ENCODE measurements around the gene CEP85.

CEP85 gene

DNA sequence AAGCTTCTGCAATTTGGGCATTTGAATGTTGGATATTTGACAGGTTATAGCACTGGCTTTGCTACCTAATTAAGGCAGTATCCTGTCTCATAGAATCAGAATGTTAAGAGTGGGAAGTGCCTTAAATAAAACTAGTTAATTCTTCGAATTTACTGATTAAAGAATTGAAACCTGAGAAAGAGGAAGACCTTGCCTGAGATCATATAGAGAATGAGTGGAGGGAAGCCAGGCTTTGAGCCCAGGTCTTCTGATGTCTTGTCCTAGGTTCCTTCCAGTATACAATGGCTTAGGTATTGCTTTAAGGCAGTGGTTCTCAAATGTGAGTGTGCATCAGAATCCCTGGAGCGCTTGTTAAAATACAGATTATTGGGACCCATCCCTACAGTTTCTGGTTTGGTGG lies 25.0 kb downstream of the CEP85 start:
- no peak for DNase-seq (ENCODE audit: low read depth, low spot score)
- ChIA-PET CTCF (interaction anchor here (0.9 to 3.1 kb wide), 4 partner anchors 16 to 62 kb away, joined by 4 to 18 read pairs (median 8); partner anchors contain the start of gene CEP85), POLR2A (no interaction called here)
- no peak overlapping the region for H3K4me3 ChIP-seq (ENCODE audit: low read depth, low read length)
- TF ChIP-seq, protein P1, sequence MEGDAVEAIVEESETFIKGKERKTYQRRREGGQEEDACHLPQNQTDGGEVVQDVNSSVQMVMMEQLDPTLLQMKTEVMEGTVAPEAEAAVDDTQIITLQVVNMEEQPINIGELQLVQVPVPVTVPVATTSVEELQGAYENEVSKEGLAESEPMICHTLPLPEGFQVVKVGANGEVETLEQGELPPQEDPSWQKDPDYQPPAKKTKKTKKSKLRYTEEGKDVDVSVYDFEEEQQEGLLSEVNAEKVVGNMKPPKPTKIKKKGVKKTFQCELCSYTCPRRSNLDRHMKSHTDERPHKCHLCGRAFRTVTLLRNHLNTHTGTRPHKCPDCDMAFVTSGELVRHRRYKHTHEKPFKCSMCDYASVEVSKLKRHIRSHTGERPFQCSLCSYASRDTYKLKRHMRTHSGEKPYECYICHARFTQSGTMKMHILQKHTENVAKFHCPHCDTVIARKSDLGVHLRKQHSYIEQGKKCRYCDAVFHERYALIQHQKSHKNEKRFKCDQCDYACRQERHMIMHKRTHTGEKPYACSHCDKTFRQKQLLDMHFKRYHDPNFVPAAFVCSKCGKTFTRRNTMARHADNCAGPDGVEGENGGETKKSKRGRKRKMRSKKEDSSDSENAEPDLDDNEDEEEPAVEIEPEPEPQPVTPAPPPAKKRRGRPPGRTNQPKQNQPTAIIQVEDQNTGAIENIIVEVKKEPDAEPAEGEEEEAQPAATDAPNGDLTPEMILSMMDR (IDR thresholded peaks at IDR 0.05; ENCODE audit: insufficient read depth, low read length, missing control alignments), result no peak

DNA sequence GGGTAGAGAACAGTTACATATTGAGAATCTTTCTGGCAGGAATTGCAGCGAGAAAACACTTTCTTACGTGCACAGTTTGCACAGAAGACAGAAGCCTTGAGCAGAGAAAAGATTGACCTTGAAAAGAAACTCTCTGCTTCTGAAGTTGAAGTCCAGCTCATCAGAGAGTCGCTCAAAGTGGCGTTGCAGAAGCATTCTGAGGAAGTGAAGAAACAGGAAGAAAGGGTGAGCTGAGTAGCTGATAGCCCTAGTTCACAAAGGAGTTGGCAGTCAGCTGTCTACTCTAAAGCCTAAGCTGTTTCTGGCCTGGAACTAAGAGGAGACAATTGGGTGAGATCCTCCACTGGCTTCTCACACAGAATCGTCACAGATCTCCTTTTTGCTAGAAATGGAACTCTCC lies 25.6 kb downstream of the CEP85 start:
- POLR2A ChIA-PET, result no interaction called here
- CTCF ChIA-PET, result interaction anchor here (1.6 to 3.1 kb wide), 2 partner anchors 15 to 157 kb away, joined by 4 to 18 read pairs; no protein-coding TSS in a partner anchor
- TF ChIP-seq, protein P1 (IDR thresholded peaks at IDR 0.05; ENCODE audit: insufficient read depth, low read length, missing control alignments), result no peak
- H3K4me3 ChIP-seq (ENCODE audit: low read depth, low read length), result no peak overlapping the region
- DNase-seq (ENCODE audit: low read depth, low spot score), result no peak

DNA sequence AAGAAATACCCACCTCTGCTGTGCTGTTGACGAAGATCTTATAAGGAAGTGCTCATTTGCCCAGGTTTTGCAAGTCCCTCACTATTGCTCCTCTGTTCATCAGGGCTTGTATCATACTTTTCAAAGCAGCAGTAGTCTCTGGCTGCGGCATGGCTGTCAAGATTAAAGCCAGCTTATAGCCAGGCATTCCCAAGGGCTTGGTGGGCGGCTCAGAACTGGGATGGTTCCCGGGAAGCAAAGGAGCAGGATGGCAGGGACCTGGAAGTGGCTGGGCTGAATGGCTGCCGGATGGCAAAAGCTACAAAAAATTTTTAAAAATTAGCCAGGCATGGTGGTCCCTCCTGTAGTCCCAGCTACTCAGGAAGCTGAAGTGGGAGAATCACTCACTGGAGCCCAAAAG lies 29.2 kb downstream of the CEP85 start:
- POLR2A ChIA-PET, result no interaction called here
- TF ChIP-seq, protein P1 (IDR thresholded peaks at IDR 0.05; ENCODE audit: insufficient read depth, low read length, missing control alignments), result no peak
- no peak for DNase-seq (ENCODE audit: low read depth, low spot score)
- CTCF ChIA-PET, result interaction anchor here (1.4 to 6.5 kb wide), 3 partner anchors 13 to 128 kb away, joined by 3 to 78 read pairs (median 17); partner anchors contain the start of gene CEP85
- H3K4me3 ChIP-seq (ENCODE audit: low read depth, low read length), result no peak overlapping the region

DNA sequence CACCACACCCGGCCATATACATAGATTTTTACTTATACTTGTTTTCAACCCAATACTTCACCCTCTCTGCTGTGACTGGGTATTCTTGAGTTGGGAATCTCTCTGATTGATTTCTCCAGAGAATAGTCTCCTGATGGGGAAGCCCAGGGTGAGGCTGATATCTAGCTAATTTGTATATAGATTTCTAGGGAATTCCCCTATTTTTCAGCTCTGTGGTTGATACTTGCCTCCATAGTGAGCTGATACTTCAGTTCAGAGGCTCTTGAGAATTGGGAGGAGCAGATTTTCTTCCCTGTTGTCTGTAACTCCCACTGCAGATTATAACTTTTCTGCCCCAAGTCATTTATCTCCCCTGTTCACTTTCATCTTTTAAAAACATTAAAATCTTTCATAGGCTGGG lies 31.4 kb downstream of the CEP85 start:
- ChIA-PET CTCF (interaction anchor here (1.2 to 6.5 kb wide), 4 partner anchors 9 to 126 kb away, joined by 3 to 78 read pairs (median 7); partner anchors contain the start of gene CEP85), POLR2A (no interaction called here)
- no peak overlapping the region for H3K4me3 ChIP-seq (ENCODE audit: low read depth, low read length)
- DNase-seq (ENCODE audit: low read depth, low spot score), result no peak
- TF ChIP-seq, protein P1 (IDR thresholded peaks at IDR 0.05; ENCODE audit: insufficient read depth, low read length, missing control alignments), result no peak

DNA sequence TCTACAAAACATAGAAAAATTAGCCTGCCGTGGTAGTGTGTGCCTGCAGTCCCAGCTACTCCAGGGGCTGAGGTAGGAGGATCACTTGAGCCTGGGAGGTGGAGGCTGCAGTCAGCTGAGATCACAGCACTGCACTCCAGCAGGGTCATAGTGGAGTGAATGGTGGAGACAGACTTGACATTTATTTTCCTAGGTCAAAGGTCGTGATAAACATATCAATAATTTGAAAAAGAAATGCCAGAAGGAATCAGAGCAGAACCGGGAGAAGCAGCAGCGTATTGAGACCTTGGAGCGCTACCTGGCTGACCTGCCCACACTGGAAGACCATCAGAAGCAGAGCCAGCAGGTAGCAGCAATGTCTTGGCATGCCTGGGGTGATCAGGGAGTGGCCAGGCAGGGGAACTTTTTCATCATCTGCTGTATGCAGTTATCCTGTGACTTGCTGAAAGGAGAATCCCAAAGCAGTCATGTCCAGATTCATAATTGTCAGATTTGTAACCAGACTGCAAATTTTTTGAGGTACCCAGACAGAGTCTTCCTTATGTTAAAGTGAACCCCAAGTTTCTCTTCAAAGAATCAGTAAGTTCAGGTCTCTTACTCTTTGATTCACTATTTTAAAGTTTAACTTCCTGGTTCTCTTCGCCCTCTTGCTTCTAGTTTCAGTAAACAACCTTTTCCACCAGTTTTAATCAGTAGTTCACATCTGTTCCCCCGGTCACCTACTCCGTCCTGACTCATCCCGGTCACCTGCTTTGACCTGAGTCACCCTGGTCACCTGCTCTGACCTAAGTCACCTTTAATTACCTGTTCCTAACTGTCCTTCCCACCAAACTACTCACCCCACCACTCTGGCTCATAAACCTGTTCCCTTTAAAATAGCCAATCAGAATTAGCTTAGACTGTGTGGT lies 34.5 kb downstream of the CEP85 start:
- POLR2A ChIA-PET, result no interaction called here
- CTCF ChIA-PET, result interaction anchor here (0.8 to 1.6 kb wide), 3 partner anchors 11 to 53 kb away, joined by 3 to 5 read pairs (median 3); partner anchors contain the start of genes CEP85 and SH3BGRL3

DNA sequence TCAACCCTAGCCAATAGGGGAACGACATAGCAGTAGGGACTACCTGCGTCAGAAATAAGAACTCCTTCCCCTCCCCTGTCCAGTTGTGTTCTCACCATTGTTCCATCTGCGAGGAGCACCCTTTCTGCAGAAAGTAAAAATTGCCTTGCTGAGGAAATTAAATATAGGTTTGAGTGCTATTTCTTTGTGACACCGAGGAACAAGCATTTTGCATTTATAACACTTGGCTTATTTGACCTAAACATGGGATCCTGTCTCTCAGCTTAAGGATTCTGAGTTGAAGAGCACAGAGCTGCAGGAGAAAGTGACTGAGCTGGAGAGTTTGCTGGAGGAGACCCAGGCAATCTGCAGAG lies 35.2 kb downstream of the CEP85 start:
- ChIA-PET CTCF (interaction anchor here (3.6 kb wide), 1 partner anchor 15 kb away, joined by 18 read pairs; no protein-coding TSS in a partner anchor), POLR2A (no interaction called here)
- TF ChIP-seq, protein P1 (IDR thresholded peaks at IDR 0.05; ENCODE audit: insufficient read depth, low read length, missing control alignments), result no peak
- no peak overlapping the region for H3K4me3 ChIP-seq (ENCODE audit: low read depth, low read length)
- no peak for DNase-seq (ENCODE audit: low read depth, low spot score)

More for the DNA sequence above, 34.5 kb downstream of the CEP85 start:
- no peak for DNase-seq (ENCODE audit: low read depth, low spot score)
- no peak overlapping the region for H3K4me3 ChIP-seq (ENCODE audit: low read depth, low read length)
- TF ChIP-seq, protein P1 (IDR thresholded peaks at IDR 0.05; ENCODE audit: insufficient read depth, low read length, missing control alignments), result no peak

All from AG04449 (cell line).